CD4-positive, alpha-beta T cell (primary cell): ENCODE results near the gene CACHD1. TPM values are rescaled to one million over a fixed set of nuclear protein-coding genes. Genes with fewer than 3 reads are reported as not detected.
A peak's percentile ranks its signal among the peaks of the same experiment; 100 is the strongest.

Source experiments
- ATAC-seq: fragments of 200-7000 bp; cut with Tn5 transposase; one replicate; pipeline ENCODE4 v1.10.0; 2022; ENCODE audit warnings: mild to moderate bottlenecking; ENCODE audit not compliant: poor library complexity
- CTCF ChIA-PET: fragments of 350-600 bp; sonication (Branson Sonifier 250); formaldehyde crosslinking; loops from one replicate; lab custom pipeline; 2021; ENCODE audit warnings: antibody characterized with exemption, inconsistent platforms; lab: Charles Lee
- POLR2A ChIA-PET: fragments of 350-600 bp; sonication (Branson Sonifier 250); formaldehyde crosslinking; loops from one replicate; lab custom pipeline; 2021; ENCODE audit warnings: antibody characterized with exemption, inconsistent platforms; lab: Charles Lee
- DNase-seq, 14 experiments: peaks; one replicate each; pipeline ENCODE4 v3.0.0-alpha.2; 2013 to 2020; ENCODE audit warnings: mixed read lengths in 2 of 14
- H3K27ac ChIP-seq, 2 donors: one replicate each; pipeline versions ENCODE4 v1.5.1 to v1.7.0; 2013; ENCODE audit warnings: low read length in 2 of 2, low read depth in 1 of 2, mild to moderate bottlenecking in 1 of 2
- H3K27me3 ChIP-seq, 2 experiments: 1 replicate in 1 of 2; 2 replicates in 1 of 2; pipeline versions ENCODE4 v1.6.1 to v1.7.0; 2013; ENCODE audit warnings: low read length in 2 of 2, control low read depth in 1 of 2, mild to moderate bottlenecking in 1 of 2, moderate library complexity in 1 of 2; ENCODE audit not compliant: insufficient read depth in 2 of 2, control insufficient read depth in 1 of 2
- H3K36me3 ChIP-seq: one replicate; pipeline ENCODE4 v1.6.1; 2013; ENCODE audit warnings: low read length, control low read depth; ENCODE audit not compliant: insufficient read depth
- H3K4me1 ChIP-seq: one replicate; pipeline ENCODE4 v1.6.1; 2013; ENCODE audit warnings: low read length, control low read depth; ENCODE audit not compliant: insufficient read depth
- H3K4me3 ChIP-seq: one replicate; pipeline ENCODE4 v1.5.1; 2013; ENCODE audit warnings: mild to moderate bottlenecking, low read length, moderate library complexity
- H3K9me3 ChIP-seq, 2 experiments: 1 replicate in 1 of 2; 2 replicates in 1 of 2; pipeline versions ENCODE4 v1.6.1 to v1.7.0; 2013; ENCODE audit warnings: low read length in 2 of 2, mild to moderate bottlenecking in 2 of 2, control low read depth in 1 of 2, moderate library complexity in 1 of 2; ENCODE audit not compliant: control insufficient read depth in 1 of 2, insufficient read depth in 1 of 2
- H3K27ac Mint-ChIP-seq: one replicate; pipeline ENCODE4 v1.8.0; 2020; ENCODE audit warnings: mixed read lengths
- H3K27me3 Mint-ChIP-seq: one replicate; pipeline ENCODE4 v1.8.0; 2021; ENCODE audit warnings: mixed read lengths
- H3K36me3 Mint-ChIP-seq: one replicate; pipeline ENCODE4 v1.8.0; 2021; ENCODE audit warnings: low read depth, mixed read lengths
- H3K4me1 Mint-ChIP-seq: one replicate; pipeline ENCODE4 v1.8.0; 2021; ENCODE audit warnings: low read depth, mixed read lengths
- H3K4me3 Mint-ChIP-seq: one replicate; pipeline ENCODE4 v1.8.0; 2020; ENCODE audit warnings: mild to moderate bottlenecking, mixed read lengths
- H3K9me3 Mint-ChIP-seq: one replicate; pipeline ENCODE4 v1.8.0; 2020; ENCODE audit warnings: mixed read lengths
- intact Hi-C, 2 experiments: fragments of 100-400 bp; cut with DNase I in 1 of 2; cut with micrococcal nuclease in 1 of 2; formaldehyde crosslinking; loops; one replicate each; pipeline versions ENCODE4 v1.15.1 to v1.9.0; 2023 to 2025; cut with DNase I, micrococcal nuclease
- total RNA-seq, 174 experiments: library from RNA in 2 of 174; stranded (reverse) in 2 of 174; gene quantifications; one replicate each; pipeline ENCODE4 v1.2.3 and lab custom pipeline; 2021 to 2026
- TF ChIP-seq, protein P1 (sequence below): fragments of 200-600 bp; IDR thresholded peaks from one replicate; pipeline ENCODE4 v1.8.0; 2022; ENCODE audit warnings: antibody characterized with exemption, mild to moderate bottlenecking

The CACHD1 gene
- total RNA-seq, 2 experiments from 2014 or later: 6.2 to 7.1 TPM

DNA sequence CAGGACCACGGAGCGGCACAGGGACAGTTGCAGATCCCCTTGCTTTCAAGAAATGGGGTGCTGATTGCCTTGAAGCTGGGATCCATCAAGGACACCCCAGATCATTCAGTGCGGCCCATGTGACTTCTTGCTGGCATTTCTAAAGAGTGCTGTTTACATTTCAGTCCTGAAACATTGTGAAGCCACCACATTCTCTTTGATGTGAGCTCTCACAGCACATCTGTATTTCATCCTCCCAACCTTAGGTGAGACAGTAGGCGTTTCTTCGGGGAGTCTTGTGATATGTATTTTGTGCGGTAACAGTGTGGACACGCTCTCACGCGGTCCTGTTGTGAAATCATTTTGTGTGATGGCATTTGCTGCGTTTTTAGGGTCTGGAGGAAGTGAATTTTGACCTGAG, 57.2 kb downstream of the CACHD1 start:
- Mint-ChIP-seq H3K27me3 (no peaks in the 10 kb centered on the region), H3K9me3 (no peaks in the 10 kb centered on the region), H3K36me3 (no peaks in the 10 kb centered on the region), H3K4me3 (peak overlapping the region; percentile 22), H3K27ac (peak overlapping the region; percentile 7), H3K4me1 (peaks cover 18% of the 10 kb centered on the region)
- H3K27me3 ChIP-seq: peaks cover 0 to 4% of the 10 kb centered on the region in 2 experiments
- H3K4me3 ChIP-seq: no peak overlapping the region
- ChIA-PET POLR2A (interaction anchor here (1.5 kb wide), 1 partner anchor 10 kb away, joined by 5 read pairs; no protein-coding TSS in a partner anchor), CTCF (no interaction called here)
- intact Hi-C loops: no loop called here
- DNase-seq: peak in 2 of 14 experiments; percentile 34 to 36
- no peaks in the 10 kb centered on the region for H3K4me1 ChIP-seq
- H3K27ac ChIP-seq: no peak overlapping the region
- TF ChIP-seq, protein P1, sequence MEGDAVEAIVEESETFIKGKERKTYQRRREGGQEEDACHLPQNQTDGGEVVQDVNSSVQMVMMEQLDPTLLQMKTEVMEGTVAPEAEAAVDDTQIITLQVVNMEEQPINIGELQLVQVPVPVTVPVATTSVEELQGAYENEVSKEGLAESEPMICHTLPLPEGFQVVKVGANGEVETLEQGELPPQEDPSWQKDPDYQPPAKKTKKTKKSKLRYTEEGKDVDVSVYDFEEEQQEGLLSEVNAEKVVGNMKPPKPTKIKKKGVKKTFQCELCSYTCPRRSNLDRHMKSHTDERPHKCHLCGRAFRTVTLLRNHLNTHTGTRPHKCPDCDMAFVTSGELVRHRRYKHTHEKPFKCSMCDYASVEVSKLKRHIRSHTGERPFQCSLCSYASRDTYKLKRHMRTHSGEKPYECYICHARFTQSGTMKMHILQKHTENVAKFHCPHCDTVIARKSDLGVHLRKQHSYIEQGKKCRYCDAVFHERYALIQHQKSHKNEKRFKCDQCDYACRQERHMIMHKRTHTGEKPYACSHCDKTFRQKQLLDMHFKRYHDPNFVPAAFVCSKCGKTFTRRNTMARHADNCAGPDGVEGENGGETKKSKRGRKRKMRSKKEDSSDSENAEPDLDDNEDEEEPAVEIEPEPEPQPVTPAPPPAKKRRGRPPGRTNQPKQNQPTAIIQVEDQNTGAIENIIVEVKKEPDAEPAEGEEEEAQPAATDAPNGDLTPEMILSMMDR: no peak
- no peaks in the 10 kb centered on the region for H3K9me3 ChIP-seq
- no peaks in the 10 kb centered on the region for H3K36me3 ChIP-seq
- ATAC-seq: peak; percentile 81

GRCh38 chr1:64527786-64528185, 57.9 kb downstream of the CACHD1 start:
- H3K9me3 Mint-ChIP-seq: no peaks in the 10 kb centered on the region
- no peaks in the 10 kb centered on the region for H3K4me1 ChIP-seq
- ATAC-seq (no peak), DNase-seq (no peak)
- peaks cover 18% of the 10 kb centered on the region for H3K4me1 Mint-ChIP-seq
- no peaks in the 10 kb centered on the region for H3K9me3 ChIP-seq
- H3K27ac ChIP-seq: no peak overlapping the region
- no peaks in the 10 kb centered on the region for H3K36me3 Mint-ChIP-seq
- peaks cover 0 to 4% of the 10 kb centered on the region in 2 experiments for H3K27me3 ChIP-seq
- no peak overlapping the region for H3K4me3 Mint-ChIP-seq
- no peaks in the 10 kb centered on the region for H3K27me3 Mint-ChIP-seq
- no peak overlapping the region for H3K4me3 ChIP-seq
- TF ChIP-seq, protein P1: no peak
- H3K36me3 ChIP-seq: no peaks in the 10 kb centered on the region
- POLR2A ChIA-PET: interaction anchor here (1.5 kb wide), 1 partner anchor 10 kb away, joined by 5 read pairs; no protein-coding TSS in a partner anchor
- intact Hi-C loops: no loop called here
- CTCF ChIA-PET: no interaction called here
- H3K27ac Mint-ChIP-seq: no peak overlapping the region

DNA sequence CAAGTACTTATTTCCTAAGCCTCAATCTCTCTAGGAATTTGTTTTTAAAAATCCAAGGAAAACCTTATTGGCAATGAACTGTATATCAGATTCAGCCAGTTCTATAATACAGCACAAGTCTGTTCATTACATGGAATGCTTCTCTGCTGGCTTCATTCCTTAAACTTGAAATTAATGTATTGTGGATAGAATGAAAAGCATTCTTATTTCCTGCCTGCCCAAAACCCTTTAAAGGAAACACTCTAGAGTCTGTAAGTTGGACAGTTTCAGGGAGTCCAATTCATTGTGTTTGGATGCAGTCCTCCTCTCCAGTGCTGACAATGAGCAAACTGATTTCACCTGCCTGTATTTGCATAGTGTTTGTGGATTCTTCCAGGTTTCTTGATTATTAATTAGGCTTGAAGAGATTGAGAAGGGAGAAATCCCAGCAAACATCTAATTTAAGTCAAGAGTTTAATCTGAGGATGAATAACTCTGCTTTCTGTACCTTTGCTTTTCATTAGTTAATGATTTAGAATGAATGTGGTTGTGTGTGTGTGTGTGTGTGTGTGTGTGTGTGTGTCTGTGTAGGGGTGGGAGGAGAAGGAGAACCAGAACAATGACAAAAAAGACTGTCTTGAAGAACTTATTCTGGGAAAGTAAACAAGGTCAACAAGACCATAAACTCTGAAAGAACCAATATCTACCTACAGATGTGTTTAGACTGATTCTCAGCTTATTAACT, 61.2 kb downstream of the CACHD1 start:
- Mint-ChIP-seq H3K4me1 (peaks cover 28% of the 10 kb centered on the region), H3K27ac (no peak overlapping the region), H3K27me3 (no peaks in the 10 kb centered on the region), H3K36me3 (no peaks in the 10 kb centered on the region), H3K9me3 (peaks cover 3% of the 10 kb centered on the region), H3K4me3 (no peak overlapping the region)
- intact Hi-C loops: no loop called here
- Histone ChIP-seq H3K9me3 (no peaks in the 10 kb centered on the region), H3K4me1 (no peaks in the 10 kb centered on the region), H3K27ac (no peak overlapping the region), H3K36me3 (no peaks in the 10 kb centered on the region), H3K27me3 (no peaks in the 10 kb centered on the region), H3K4me3 (no peak overlapping the region)
- TF ChIP-seq, protein P1: no peak
- ATAC-seq (no peak), DNase-seq (no peak)
- CTCF ChIA-PET: interaction anchor here (0.9 kb wide), 1 partner anchor 333 kb away, joined by 3 read pairs; no protein-coding TSS in a partner anchor
- POLR2A ChIA-PET: no interaction called here
